ENCODE data around the gene TSEN54. TPM values are rescaled to one million over a fixed set of nuclear protein-coding genes. Genes with fewer than 3 reads are reported as not detected.
A peak's percentile ranks its signal among the peaks of the same experiment; 100 is the strongest.

The TSEN54 gene
- total RNA-seq, 1 donor from 2014 or later = 25.3 TPM

DNA sequence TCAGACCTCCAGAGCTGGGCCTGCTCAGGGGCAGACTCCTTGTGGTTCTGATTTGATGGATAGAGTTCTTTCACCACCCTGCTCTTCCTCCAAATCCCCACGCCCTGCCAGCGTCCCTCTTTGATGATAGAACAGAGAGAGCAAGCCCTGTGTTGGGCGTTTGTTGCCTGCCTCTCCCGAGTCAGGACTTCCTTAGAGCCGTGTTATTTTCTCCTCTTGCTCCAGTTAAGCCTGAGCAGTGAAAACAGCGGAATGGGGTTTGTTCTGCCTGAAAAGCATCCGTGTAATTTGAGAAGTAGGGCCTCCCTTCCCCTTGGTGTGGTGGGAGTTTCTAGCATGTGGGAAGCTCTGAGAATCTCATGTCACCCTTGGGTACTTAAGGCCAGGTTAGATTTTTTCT is 37.8 kb upstream of the TSEN54 start:
- no peak for DNase-seq (ENCODE audit: low read depth)
- no peaks in the 10 kb centered on the region for H3K27me3 ChIP-seq (ENCODE audit: control insufficient read depth, insufficient read depth, low read length)
- no peak overlapping the region for H3K4me3 ChIP-seq (ENCODE audit: low read depth, low read length)
- H3K36me3 ChIP-seq (ENCODE audit: control insufficient read depth, insufficient read depth, low read length) = peaks cover 8% of the 10 kb centered on the region
- FAIRE-seq = peak; percentile 58
- no peak for TF ChIP-seq CTCF (IDR thresholded peaks at IDR 0.05; ENCODE audit: insufficient read depth, low read length, severe bottlenecking)

- DNase-seq (ENCODE audit: low read depth) = no peak
- FAIRE-seq = no peak
- Histone ChIP-seq H3K36me3 (ENCODE audit: control insufficient read depth, insufficient read depth, low read length) (peaks cover 8% of the 10 kb centered on the region), H3K27me3 (ENCODE audit: control insufficient read depth, insufficient read depth, low read length) (no peaks in the 10 kb centered on the region), H3K4me3 (ENCODE audit: low read depth, low read length) (no peak overlapping the region)
- TF ChIP-seq CTCF (IDR thresholded peaks at IDR 0.05; ENCODE audit: insufficient read depth, low read length, severe bottlenecking) = no peak
These were observed 36.0 kb upstream of the TSEN54 start for GRCh38 chr17:75480281-75480680.

- Histone ChIP-seq H3K4me3 (ENCODE audit: low read depth, low read length) (no peak overlapping the region), H3K27me3 (ENCODE audit: control insufficient read depth, insufficient read depth, low read length) (no peaks in the 10 kb centered on the region), H3K36me3 (ENCODE audit: control insufficient read depth, insufficient read depth, low read length) (peaks cover 2% of the 10 kb centered on the region)
- TF ChIP-seq CTCF (IDR thresholded peaks at IDR 0.05; ENCODE audit: insufficient read depth, low read length, severe bottlenecking) = no peak
- no peak for DNase-seq (ENCODE audit: low read depth)
- no peak for FAIRE-seq
These were observed 34.9 kb upstream of the TSEN54 start for GRCh38 chr17:75481194-75482068.

DNA sequence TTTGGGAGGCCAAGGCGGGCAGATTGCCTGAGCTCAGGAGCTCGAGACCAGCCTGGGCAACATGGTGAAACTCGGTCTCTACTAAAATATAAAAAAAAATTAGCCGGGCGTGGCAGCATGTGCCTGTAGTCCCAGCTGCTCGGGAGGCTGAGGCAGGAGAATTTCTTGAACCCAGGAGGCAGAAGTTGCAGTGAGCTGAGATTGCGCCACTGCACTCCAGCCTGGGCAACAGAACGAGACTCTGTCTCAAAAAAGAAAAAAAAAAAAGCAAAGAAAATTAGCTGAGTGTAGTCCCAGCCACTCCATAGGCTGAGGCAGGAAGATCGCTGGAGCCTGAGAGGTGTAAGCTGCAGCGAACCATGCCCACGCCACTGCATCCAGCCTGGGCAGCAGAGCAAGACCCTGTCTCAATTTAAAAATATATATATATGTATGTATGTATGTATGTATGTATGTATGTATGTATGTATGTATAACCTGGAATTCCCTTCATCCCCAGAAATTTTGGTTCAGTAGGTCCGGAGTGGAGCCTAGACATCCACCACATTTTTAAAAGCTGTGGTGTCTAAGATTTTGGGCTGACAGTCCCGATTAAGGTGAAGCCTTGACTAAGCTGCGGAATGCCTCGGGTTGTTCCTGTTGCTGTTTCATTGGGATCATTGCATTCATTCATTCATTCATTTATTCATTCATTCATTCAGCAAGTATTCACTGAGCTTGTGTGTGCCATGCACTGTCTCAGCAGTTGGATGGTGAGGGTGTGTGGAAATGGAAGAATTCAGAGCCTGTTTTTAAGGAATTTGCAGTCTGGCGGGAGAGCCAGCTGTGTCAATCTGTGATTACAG is 34.0 kb upstream of the TSEN54 start:
- FAIRE-seq = no peak
- TF ChIP-seq CTCF (IDR thresholded peaks at IDR 0.05; ENCODE audit: insufficient read depth, low read length, severe bottlenecking) = no peak
- H3K27me3 ChIP-seq (ENCODE audit: control insufficient read depth, insufficient read depth, low read length) = no peaks in the 10 kb centered on the region
- H3K36me3 ChIP-seq (ENCODE audit: control insufficient read depth, insufficient read depth, low read length) = peaks cover 2% of the 10 kb centered on the region
- no peak overlapping the region for H3K4me3 ChIP-seq (ENCODE audit: low read depth, low read length)
- no peak for DNase-seq (ENCODE audit: low read depth)

DNA sequence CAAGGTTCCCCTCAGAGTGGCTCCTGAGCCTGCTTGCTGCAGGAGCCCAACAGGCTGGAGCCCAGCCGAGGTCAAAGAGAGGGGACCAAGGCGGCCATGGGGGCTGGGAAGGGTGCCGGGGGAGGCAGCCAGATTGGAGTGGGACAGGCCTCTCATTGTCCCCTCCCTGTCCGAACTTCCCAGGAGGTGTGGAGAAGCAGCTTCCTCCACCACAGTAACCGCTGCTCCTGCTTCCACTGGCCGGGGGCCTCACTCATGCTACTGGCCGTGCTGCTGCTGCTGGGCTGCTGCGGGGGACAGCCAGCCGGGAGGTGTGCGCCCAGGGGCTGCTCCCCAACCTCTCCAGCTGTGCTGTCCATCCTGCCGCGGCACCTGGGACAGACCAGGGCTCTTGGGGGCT is 30.6 kb upstream of the TSEN54 start:
- H3K27me3 ChIP-seq (ENCODE audit: control insufficient read depth, insufficient read depth, low read length) = no peaks in the 10 kb centered on the region
- no peak for TF ChIP-seq CTCF (IDR thresholded peaks at IDR 0.05; ENCODE audit: insufficient read depth, low read length, severe bottlenecking)
- no peak for FAIRE-seq
- no peaks in the 10 kb centered on the region for H3K36me3 ChIP-seq (ENCODE audit: control insufficient read depth, insufficient read depth, low read length)
- no peak for DNase-seq (ENCODE audit: low read depth)
- H3K4me3 ChIP-seq (ENCODE audit: low read depth, low read length) = no peak overlapping the region
